GM21360 (cell line): ENCODE measurements around the gene GPC5.
"Not testable (repeated sequence)": the region's sequence is repeated elsewhere in the genome, so short reads cannot be mapped to it uniquely, and the experiment has no call there.

Experiments
- ATAC-seq: cut with Tn5 transposase; IDR thresholded peaks from one replicate; pipeline ENCODE4 v1.9.1; 2021; ENCODE audit warnings: mild to moderate bottlenecking, moderate library complexity; ENCODE audit not compliant: unreplicated experiment

The GPC5 gene

GRCh38 chr13:91647361-91647990, 249.1 kb downstream of the GPC5 start:
- peak; percentile 73 for ATAC-seq

GRCh38 chr13:91648012-91648411, 249.6 kb downstream of the GPC5 start:
- ATAC-seq: no peak

- ATAC-seq: no peak
Observed at GRCh38 chr13:91649456-91649855, 251.0 kb downstream of the GPC5 start.

GRCh38 chr13:91652404-91653301, 254.2 kb downstream of the GPC5 start:
- no peak for ATAC-seq

GRCh38 chr13:91655731-91656130, 257.3 kb downstream of the GPC5 start:
- ATAC-seq: no peak

GRCh38 chr13:91657283-91657682, 258.9 kb downstream of the GPC5 start:
- no peak for ATAC-seq

- no peak for ATAC-seq
Observed at GRCh38 chr13:91659256-91660075, 261.0 kb downstream of the GPC5 start.

- ATAC-seq: no peak
Observed at GRCh38 chr13:91660076-91660415, 261.6 kb downstream of the GPC5 start.

- no peak for ATAC-seq
Observed at GRCh38 chr13:91661692-91662490, 263.5 kb downstream of the GPC5 start.

GRCh38 chr13:91664039-91664438, 265.6 kb downstream of the GPC5 start:
- ATAC-seq: no peak

- ATAC-seq: no peak
Observed at GRCh38 chr13:91667486-91667885, 269.1 kb downstream of the GPC5 start.

- no peak for ATAC-seq
Observed at GRCh38 chr13:91668866-91669495, 270.6 kb downstream of the GPC5 start.

GRCh38 chr13:91674347-91674746, 275.9 kb downstream of the GPC5 start:
- not testable (repeated sequence) for ATAC-seq

- no peak for ATAC-seq
Observed at GRCh38 chr13:91684746-91685145, 286.3 kb downstream of the GPC5 start.

GRCh38 chr13:91690944-91691343, 292.5 kb downstream of the GPC5 start:
- ATAC-seq: no peak

- ATAC-seq: no peak
Observed at GRCh38 chr13:91693466-91693865, 295.0 kb downstream of the GPC5 start.

GRCh38 chr13:91698308-91698707, 299.9 kb downstream of the GPC5 start:
- no peak for ATAC-seq

GRCh38 chr13:91698767-91699166, 300.3 kb downstream of the GPC5 start:
- no peak for ATAC-seq

- ATAC-seq: no peak
Observed at GRCh38 chr13:91699863-91700262, 301.4 kb downstream of the GPC5 start.

- no peak for ATAC-seq
Observed at GRCh38 chr13:91701975-91702374, 303.6 kb downstream of the GPC5 start.
